ENCODE measurements around the gene SLC29A1. TPM values are rescaled to one million over a fixed set of nuclear protein-coding genes. Genes with fewer than 3 reads are reported as not detected.

Gene SLC29A1
- total and polyA plus RNA-seq, 2 of the 8 experiments (the other 6 are each of a cell fraction or from before 2014, with no cell fraction given): 187 to 558 TPM

GRCh38 chr6:44226368-44227147, 3.2 kb downstream of the SLC29A1 start:
- H3K27ac ChIP-seq (ENCODE audit: low read depth, low read length): no peak overlapping the region; the same call in 1 of the 2 replicates
- H3K18ac ChIP-seq (ENCODE audit: extremely low read depth, low read length): no peak overlapping the region
- H4K20me1 ChIP-seq (replicated peaks in 1 of 2; ENCODE audit: control insufficient read depth in 1 of 2, insufficient read depth in 2 of 2, low read length in 2 of 2): peaks cover 30 to 43% of the 10 kb centered on the region in 2 experiments
- no peak overlapping the region for H4K5ac ChIP-seq (ENCODE audit: insufficient read length, low read depth, low read length)
- H3K79me2 ChIP-seq (ENCODE audit: control insufficient read depth in 1 of 2, insufficient read depth in 2 of 2, low read length in 2 of 2): peaks cover 10 to 48% of the 10 kb centered on the region in 2 experiments; a peak in 3 of 4 replicates
- ChIA-PET CTCF (ENCODE audit: partially characterized antibody) (interaction anchor here (1.0 to 19.4 kb wide), 11 partner anchors 9 to 130 kb away, joined by 3 to 287 read pairs (median 14); partner anchors contain the start of genes HSP90AB1 and SLC35B2), POLR2A (ENCODE audit: partially characterized antibody) (interaction anchor here (0.8 to 21.0 kb wide), 11 partner anchors 9 to 102 kb away, joined by 3 to 477 read pairs (median 6); partner anchors contain the start of genes HSP90AB1 and SLC35B2)
- no peak overlapping the region for H2BK12ac ChIP-seq (ENCODE audit: low read depth, low read length)
- H3K36me3 ChIP-seq (ENCODE audit: control insufficient read depth in 2 of 4, insufficient read depth in 4 of 4, low read length in 3 of 4): peaks cover 16 to 34% (median 28%) of the 10 kb centered on the region in 4 experiments; a peak in 7 of 8 replicates
- no peak overlapping the region for H3K9ac ChIP-seq (replicated peaks in 1 of 4; ENCODE audit: extremely low read depth in 1 of 4, low read depth in 3 of 4, low read length in 3 of 4)
- no peak overlapping the region for H3K23ac ChIP-seq (ENCODE audit: insufficient read length)
- H3K56ac ChIP-seq (replicated peaks; ENCODE audit: insufficient read length, low read depth, low read length): no peak overlapping the region
- H3K27me3 ChIP-seq (replicated peaks in 1 of 4; ENCODE audit: control insufficient read depth in 3 of 4, extremely low read depth in 1 of 4, insufficient read depth in 3 of 4, low read length in 3 of 4): no peaks in the 10 kb centered on the region
- 0 out of 2 replicates have a peak overlapping the region, but pooled peaks have one; percentile 92 for H2BK15ac ChIP-seq (ENCODE audit: low read length)
- H3K4ac ChIP-seq (replicated peaks; ENCODE audit: insufficient read length, low read depth, low read length): no peak overlapping the region
- no peaks in the 10 kb centered on the region for H3K9me3 ChIP-seq (ENCODE audit: insufficient read depth in 2 of 2, low read depth in 1 of 2, low read length in 1 of 2)
- H3K23me2 ChIP-seq (ENCODE audit: low read depth, low read length): peaks cover 16% of the 10 kb centered on the region
- H4K8ac ChIP-seq (ENCODE audit: extremely low read depth, insufficient read depth, low read length): no peak overlapping the region
- H2BK5ac ChIP-seq (ENCODE audit: low read depth, low read length): no peak overlapping the region; the same call in 1 of the 2 replicates
- H3K79me1 ChIP-seq (ENCODE audit: low read depth, low read length): peaks cover 25% of the 10 kb centered on the region
- H2AFZ ChIP-seq (ENCODE audit: low read length): no peak overlapping the region
- peaks cover 15 to 40% (median 32%) of the 10 kb centered on the region in 4 experiments for H3K4me1 ChIP-seq (replicated peaks in 1 of 4; ENCODE audit: control insufficient read depth in 3 of 4, insufficient read depth in 4 of 4, low read length in 3 of 4)
- peak overlapping the region; percentile 94 to 95 for H3K4me2 ChIP-seq (ENCODE audit: insufficient read depth in 1 of 2, low read depth in 2 of 2, low read length in 2 of 2)
- H3K4me3 ChIP-seq (ENCODE audit: extremely low read depth in 1 of 4, insufficient read depth in 2 of 4, low read depth in 3 of 4, low read length in 4 of 4): peak overlapping the region in 1 of 4 experiments; percentile 29; a peak in 1 of 8 replicates
- H2BK120ac ChIP-seq (replicated peaks; ENCODE audit: low read depth, low read length): no peak overlapping the region
- H2AK5ac ChIP-seq (ENCODE audit: low read depth, low read length): no peak overlapping the region
- DNase-seq (ENCODE audit: low read depth in 1 of 2, low spot score in 2 of 2) (no peak), FAIRE-seq (no peak)
- no peak overlapping the region for H4K91ac ChIP-seq (replicated peaks; ENCODE audit: insufficient read length, low read length)
- 83% methylated on average over 13 of the region's 15 CpGs; no CpG with 5 or more reads in 1 of the 2 experiments for WGBS, 2 experiments (ENCODE audit: extremely low coverage in 1 of 2, insufficient coverage in 1 of 2, insufficient read length in 1 of 2, insufficient replicate concordance in 2 of 2, low coverage in 1 of 2, low lambda C conversion rate in 2 of 2, missing lambda C conversion rate in 1 of 2)
- no peak overlapping the region for H2BK20ac ChIP-seq (ENCODE audit: low read length)
- no peak overlapping the region for H3K14ac ChIP-seq (ENCODE audit: insufficient read length)
- TF ChIP-seq BRCA1 (IDR thresholded peaks at IDR 0.05; ENCODE audit: low read depth, low read length) (no peak), SP1 (IDR thresholded peaks at IDR 0.05; ENCODE audit: low read depth, low read length) (no peak), TAF7 (optimal IDR thresholded peaks at IDR 0.05; ENCODE audit: borderline replicate concordance, low read depth, low read length) (no peak), PHF8 (conservative IDR thresholded peaks at IDR 0.05; ENCODE audit: low read depth, low read length) (no peak), NANOG (IDR thresholded peaks at IDR 0.05; ENCODE audit: insufficient read depth, low read depth, low read length, poor library complexity, severe bottlenecking) (no peak), CREB1 (IDR thresholded peaks at IDR 0.05) (no peak), BCL11A (IDR thresholded peaks at IDR 0.05; ENCODE audit: low read depth in 2 of 2, low read length in 2 of 2) (no peak), CBX8 (IDR thresholded peaks at IDR 0.05; ENCODE audit: borderline replicate concordance, low read depth, low read length) (no peak), RFX5 (IDR thresholded peaks at IDR 0.05; ENCODE audit: borderline replicate concordance, low read depth, low read length) (no peak)
- TF ChIP-seq, protein P1, sequence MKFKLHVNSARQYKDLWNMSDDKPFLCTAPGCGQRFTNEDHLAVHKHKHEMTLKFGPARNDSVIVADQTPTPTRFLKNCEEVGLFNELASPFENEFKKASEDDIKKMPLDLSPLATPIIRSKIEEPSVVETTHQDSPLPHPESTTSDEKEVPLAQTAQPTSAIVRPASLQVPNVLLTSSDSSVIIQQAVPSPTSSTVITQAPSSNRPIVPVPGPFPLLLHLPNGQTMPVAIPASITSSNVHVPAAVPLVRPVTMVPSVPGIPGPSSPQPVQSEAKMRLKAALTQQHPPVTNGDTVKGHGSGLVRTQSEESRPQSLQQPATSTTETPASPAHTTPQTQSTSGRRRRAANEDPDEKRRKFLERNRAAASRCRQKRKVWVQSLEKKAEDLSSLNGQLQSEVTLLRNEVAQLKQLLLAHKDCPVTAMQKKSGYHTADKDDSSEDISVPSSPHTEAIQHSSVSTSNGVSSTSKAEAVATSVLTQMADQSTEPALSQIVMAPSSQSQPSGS (IDR thresholded peaks at IDR 0.05; ENCODE audit: low read length): no peak
